Vagina (tissue), 2 donors: Measurements from ENCODE around the gene HTR3C.

ENCODE experiments used
- CTCF ChIP-seq, 3 experiments: fragments of 450-650 bp in 2 of 3; fragments of 200-600 bp in 1 of 3; sonication (generic) in 1 of 3; IDR thresholded peaks; one replicate each; pipeline ENCODE4 v1.5.1; 2017 to 2019; ENCODE audit warnings: antibody characterized with exemption in 3 of 3, mild to moderate bottlenecking in 2 of 3, moderate library complexity in 2 of 3
- POLR2A ChIP-seq, 2 donors: fragments of 450-650 bp; IDR thresholded peaks; one replicate each; pipeline ENCODE4 v1.6.1; 2017; ENCODE audit warnings: antibody characterized with exemption in 2 of 2, mild to moderate bottlenecking in 2 of 2, moderate library complexity in 2 of 2

GRCh38 chr3:184052767-184053166 is at the start of gene HTR3C:
- TF ChIP-seq CTCF (IDR thresholded peaks at IDR 0.05) (no peak), POLR2A (IDR thresholded peaks at IDR 0.05) (no peak)
